ENCODE results near the gene CDH22.

Gene CDH22

GRCh38 chr20:46273717-46274116 is 34.6 kb downstream of the CDH22 start:
- ATAC-seq (ENCODE audit: low read depth): no peak
- no peak for TF ChIP-seq CTCF (IDR thresholded peaks at IDR 0.05; ENCODE audit: poor library complexity, severe bottlenecking)

GRCh38 chr20:46272389-46273047 is 35.8 kb downstream of the CDH22 start:
- no peaks in the 10 kb centered on the region for H3K36me3 ChIP-seq (ENCODE audit: low read depth)
- H3K9me3 ChIP-seq (ENCODE audit: severe bottlenecking): no peaks in the 10 kb centered on the region
- no peak for ATAC-seq (ENCODE audit: low read depth)
- TF ChIP-seq CTCF (IDR thresholded peaks at IDR 0.05; ENCODE audit: poor library complexity, severe bottlenecking): no peak
- H3K4me1 ChIP-seq (ENCODE audit: insufficient read depth, poor library complexity, severe bottlenecking): no peaks in the 10 kb centered on the region
- no peak overlapping the region for H3K27ac ChIP-seq (ENCODE audit: poor library complexity, severe bottlenecking)
- H3K27me3 ChIP-seq (ENCODE audit: insufficient read depth, poor library complexity, severe bottlenecking): peaks cover 10% of the 10 kb centered on the region
- DNase-seq (ENCODE audit: low spot score): no peak
- H3K4me3 ChIP-seq (ENCODE audit: severe bottlenecking): no peak overlapping the region

More at GRCh38 chr20:46273717-46274116, 34.6 kb downstream of the CDH22 start:
- H3K27me3 ChIP-seq (ENCODE audit: insufficient read depth, poor library complexity, severe bottlenecking): peaks cover 10% of the 10 kb centered on the region
- H3K4me3 ChIP-seq (ENCODE audit: severe bottlenecking): no peak overlapping the region
- H3K9me3 ChIP-seq (ENCODE audit: severe bottlenecking): no peaks in the 10 kb centered on the region
- H3K4me1 ChIP-seq (ENCODE audit: insufficient read depth, poor library complexity, severe bottlenecking): no peaks in the 10 kb centered on the region
- H3K27ac ChIP-seq (ENCODE audit: poor library complexity, severe bottlenecking): no peak overlapping the region
- no peaks in the 10 kb centered on the region for H3K36me3 ChIP-seq (ENCODE audit: low read depth)
- no peak for DNase-seq (ENCODE audit: low spot score)

GRCh38 chr20:46270977-46271744 is 37.1 kb downstream of the CDH22 start:
- H3K9me3 ChIP-seq (ENCODE audit: severe bottlenecking): no peaks in the 10 kb centered on the region
- DNase-seq (ENCODE audit: low spot score) (no peak), ATAC-seq (ENCODE audit: low read depth) (no peak)
- H3K4me1 ChIP-seq (ENCODE audit: insufficient read depth, poor library complexity, severe bottlenecking): no peaks in the 10 kb centered on the region
- peaks cover 10% of the 10 kb centered on the region for H3K27me3 ChIP-seq (ENCODE audit: insufficient read depth, poor library complexity, severe bottlenecking)
- no peak for TF ChIP-seq CTCF (IDR thresholded peaks at IDR 0.05; ENCODE audit: poor library complexity, severe bottlenecking)
- H3K27ac ChIP-seq (ENCODE audit: poor library complexity, severe bottlenecking): no peak overlapping the region
- H3K4me3 ChIP-seq (ENCODE audit: severe bottlenecking): no peak overlapping the region
- H3K36me3 ChIP-seq (ENCODE audit: low read depth): no peaks in the 10 kb centered on the region

GRCh38 chr20:46269372-46269771 is 38.9 kb downstream of the CDH22 start:
- ATAC-seq (ENCODE audit: low read depth) (no peak; the same call in 2 of the 3 replicates), DNase-seq (ENCODE audit: low spot score) (no peak)
- H3K36me3 ChIP-seq (ENCODE audit: low read depth): no peaks in the 10 kb centered on the region
- H3K27me3 ChIP-seq (ENCODE audit: insufficient read depth, poor library complexity, severe bottlenecking): peaks cover 6% of the 10 kb centered on the region
- H3K9me3 ChIP-seq (ENCODE audit: severe bottlenecking): no peaks in the 10 kb centered on the region
- no peak overlapping the region for H3K27ac ChIP-seq (ENCODE audit: poor library complexity, severe bottlenecking)
- H3K4me3 ChIP-seq (ENCODE audit: severe bottlenecking): no peak overlapping the region
- no peak for TF ChIP-seq CTCF (IDR thresholded peaks at IDR 0.05; ENCODE audit: poor library complexity, severe bottlenecking)
- H3K4me1 ChIP-seq (ENCODE audit: insufficient read depth, poor library complexity, severe bottlenecking): no peaks in the 10 kb centered on the region

- H3K4me3 ChIP-seq (ENCODE audit: severe bottlenecking): no peak overlapping the region
- ATAC-seq (ENCODE audit: low read depth) (no peak), DNase-seq (ENCODE audit: low spot score) (no peak)
- no peaks in the 10 kb centered on the region for H3K36me3 ChIP-seq (ENCODE audit: low read depth)
- TF ChIP-seq CTCF (IDR thresholded peaks at IDR 0.05; ENCODE audit: poor library complexity, severe bottlenecking): no peak
- no peaks in the 10 kb centered on the region for H3K9me3 ChIP-seq (ENCODE audit: severe bottlenecking)
- no peak overlapping the region for H3K27ac ChIP-seq (ENCODE audit: poor library complexity, severe bottlenecking)
- H3K27me3 ChIP-seq (ENCODE audit: insufficient read depth, poor library complexity, severe bottlenecking): peaks cover 4% of the 10 kb centered on the region
- H3K4me1 ChIP-seq (ENCODE audit: insufficient read depth, poor library complexity, severe bottlenecking): no peaks in the 10 kb centered on the region
Measured at GRCh38 chr20:46268662-46269061, 39.6 kb downstream of the CDH22 start.
